SK-N-SH (cell line): Measurements from ENCODE around the gene RPL18. TPM values are rescaled to one million over a fixed set of nuclear protein-coding genes. Genes with fewer than 3 reads are reported as not detected.
A peak's percentile ranks its signal among the peaks of the same experiment; 100 is the strongest.

ENCODE experiments used
- CTCF ChIA-PET: fragments of 300-600, 350-600 bp; formaldehyde crosslinking; extraction: SDS; loops from one replicate; lab custom pipeline; 2021; lab: Yijun Ruan, JAX
- POLR2A ChIA-PET: fragments of 350-600 bp; sonication (Branson Sonifier 250); formaldehyde crosslinking; extraction: SDS; loops from one replicate; lab custom pipeline; 2020; ENCODE audit warnings: antibody characterized with exemption, inconsistent platforms; lab: Yijun Ruan, JAX
- DNase-seq: peaks from one replicate; pipeline ENCODE4 v3.0.0; 2012
- H2AFZ ChIP-seq: fragments of 200-600 bp; sonication (generic); 2 replicates; pipeline ENCODE4 v1.8.1; 2016; ENCODE audit warnings: antibody characterized with exemption, mild to moderate bottlenecking, low read depth
- H3F3A ChIP-seq: fragments of 200-600 bp; sonication (generic); replicated peaks from 2 replicates; pipeline ENCODE3; 2016; ENCODE audit warnings: antibody characterized with exemption, mild to moderate bottlenecking; ENCODE audit not compliant: insufficient read depth
- H3K27ac ChIP-seq, 2 experiments: fragments of 200-500 bp in 1 of 2; fragments of 200-600 bp in 1 of 2; sonication (Bioruptor generic) in 1 of 2; sonication (generic), shearing (Covaris generic) in 1 of 2; 2 replicates each; pipeline versions ENCODE4 v1.5.1 to v1.6.1; 2014 to 2016; ENCODE audit warnings: low read depth in 2 of 2, inconsistent platforms in 1 of 2, low read length in 1 of 2, mild to moderate bottlenecking in 1 of 2, mixed read lengths in 1 of 2
- H3K27me3 ChIP-seq: fragments of 200-600 bp; sonication (generic), shearing (Covaris generic); 2 replicates; pipeline ENCODE4 v1.6.1; 2016; ENCODE audit warnings: mixed run types; ENCODE audit not compliant: insufficient read depth
- H3K36me3 ChIP-seq, 2 experiments: fragments of 200-500 bp in 1 of 2; fragments of 200-600 bp in 1 of 2; sonication (Bioruptor generic) in 1 of 2; sonication (generic) in 1 of 2; replicated peaks in 1 of 2; 2 replicates each; pipeline versions ENCODE3 to v1.5.1; 2014 to 2016; ENCODE audit warnings: low read length in 1 of 2, mild to moderate bottlenecking in 1 of 2; ENCODE audit not compliant: insufficient read depth in 2 of 2, control insufficient read depth in 1 of 2
- H3K4me1 ChIP-seq, 2 experiments: fragments of 200-500 bp in 1 of 2; fragments of 200-600 bp in 1 of 2; sonication (Bioruptor generic) in 1 of 2; sonication (generic), shearing (Covaris generic) in 1 of 2; 2 replicates each; pipeline versions ENCODE4 v1.5.1 to v1.6.1; 2014 to 2016; ENCODE audit warnings: low read depth in 1 of 2, low read length in 1 of 2, mixed run types in 1 of 2; ENCODE audit not compliant: insufficient read depth in 2 of 2, control insufficient read depth in 1 of 2
- H3K4me2 ChIP-seq: fragments of 200-600 bp; sonication (generic), shearing (Covaris generic); 2 replicates; pipeline ENCODE4 v1.6.1; 2017; ENCODE audit warnings: mixed run types
- H3K4me3 ChIP-seq, 2 experiments: fragments of 200-500 bp in 1 of 2; fragments of 200-600 bp in 1 of 2; sonication (Bioruptor generic) in 1 of 2; sonication (generic), shearing (Covaris generic) in 1 of 2; 2 replicates each; pipeline versions ENCODE4 v1.5.1 to v1.8.1; 2014 to 2016; ENCODE audit warnings: low read depth in 2 of 2, inconsistent platforms in 1 of 2, low read length in 1 of 2, mild to moderate bottlenecking in 1 of 2, mixed read lengths in 1 of 2, moderate library complexity in 1 of 2
- H3K79me2 ChIP-seq: fragments of 200-600 bp; sonication (generic); 2 replicates; pipeline ENCODE4 v1.8.1; 2017; ENCODE audit warnings: mild to moderate bottlenecking; ENCODE audit not compliant: insufficient read depth
- H3K9ac ChIP-seq: fragments of 200-600 bp; sonication (generic); 2 replicates; pipeline ENCODE4 v1.6.1; 2017; ENCODE audit warnings: mixed run types
- H3K9me2 ChIP-seq: fragments of 200-600 bp; sonication (generic); 2 replicates; pipeline ENCODE4 v1.6.1; 2017; ENCODE audit warnings: mixed run types
- H3K9me3 ChIP-seq: fragments of 200-600 bp; sonication (generic); 2 replicates; pipeline ENCODE4 v1.6.1; 2017; ENCODE audit warnings: mixed run types, mild to moderate bottlenecking, moderate library complexity
- H4K20me1 ChIP-seq: fragments of 200-600 bp; sonication (generic); 2 replicates; pipeline ENCODE4 v1.6.1; 2017; ENCODE audit warnings: mild to moderate bottlenecking, mixed run types; ENCODE audit not compliant: insufficient read depth
- CHD2 ChIP-seq: fragments of 150-350 bp; IDR thresholded peaks from 2 replicates; pipeline ENCODE4 v1.6.1; 2018; ENCODE audit warnings: low read length; ENCODE audit not compliant: partially characterized antibody
- ELF1 ChIP-seq: IDR thresholded peaks from 2 replicates; pipeline ENCODE4 v1.4.0; 2012
- EZH2phosphoT487 ChIP-seq: fragments of 200-600 bp; sonication (generic); IDR thresholded peaks from 2 replicates; pipeline ENCODE4 v1.6.1; 2017; ENCODE audit warnings: low read depth, mixed run types, mild to moderate bottlenecking, antibody characterized with exemption, moderate library complexity, borderline replicate concordance
- FOXJ3 ChIP-seq: sonication (generic); formaldehyde crosslinking; IDR thresholded peaks from 2 replicates; pipeline ENCODE4 v1.5.1; 2020; ENCODE audit warnings: mild to moderate bottlenecking, missing genetic modification reagents
- GABPA ChIP-seq: IDR thresholded peaks from 2 replicates; pipeline ENCODE4 v1.4.0; 2012; ENCODE audit warnings: low read depth, mild to moderate bottlenecking
- GATA2 ChIP-seq: sonication (generic); formaldehyde crosslinking; IDR thresholded peaks from 2 replicates; pipeline ENCODE4 v1.5.0; 2020; ENCODE audit warnings: mild to moderate bottlenecking, missing genetic modification reagents
- MXI1 ChIP-seq: IDR thresholded peaks from 2 replicates; pipeline ENCODE4 v1.6.1; 2012; ENCODE audit warnings: mild to moderate bottlenecking, low read depth, low read length, improper control_type of control experiment
- NFIC ChIP-seq: IDR thresholded peaks from 2 replicates; pipeline ENCODE4 v1.4.0; 2012; ENCODE audit warnings: borderline replicate concordance
- RXRA ChIP-seq: IDR thresholded peaks from 2 replicates; pipeline ENCODE4 v1.4.0; 2012; ENCODE audit warnings: low read depth, mild to moderate bottlenecking, borderline replicate concordance
- TCF12 ChIP-seq: IDR thresholded peaks from 2 replicates; pipeline ENCODE4 v1.4.0; 2012
- YY1 ChIP-seq: IDR thresholded peaks from 2 replicates; pipeline ENCODE4 v1.4.0; 2012; ENCODE audit warnings: low read depth, mild to moderate bottlenecking
- WGBS: methylation state at CpG from one replicate; pipeline ENCODE4 v1.1.6; 2017; ENCODE audit warnings: low lambda C conversion rate; 5-methylcytosine and 5-hydroxymethylcytosine counted together
- polyA plus RNA-seq, 3 experiments: library from polyadenylated mRNA; depleted of rRNA; stranded (reverse); fragments of >200 nt; gene quantifications; 2 replicates each; pipeline ENCODE4 v1.2.3, GENCODE V29; 2012
- TF ChIP-seq, protein P1 (sequence below): IDR thresholded peaks from 2 replicates; pipeline ENCODE4 v1.6.1; 2012; ENCODE audit warnings: mild to moderate bottlenecking, low read depth, low read length, moderate library complexity
- TF ChIP-seq, protein P2 (sequence below): IDR thresholded peaks from 2 replicates; pipeline ENCODE4; 2012
- TF ChIP-seq, protein P3 (sequence below): IDR thresholded peaks from 2 replicates; pipeline ENCODE4 v1.4.0; 2012; ENCODE audit warnings: low read depth

The RPL18 gene
- polyA plus RNA-seq, 1 of the 3 experiments (the other 2 are of a cell fraction) = 2,225 TPM

GRCh38 chr19:48616491-48617056 lies 2.4 kb downstream of the RPL18 start:
- H3K27ac ChIP-seq = peak overlapping the region in 1 of 2 experiments; percentile 19; a peak in 1 of 4 replicates
- H3K9me3 ChIP-seq = no peaks in the 10 kb centered on the region
- H3K79me2 ChIP-seq = peaks cover 38% of the 10 kb centered on the region
- WGBS = 68% methylated on average over 7 of the region's 12 CpGs
- no peak for DNase-seq
- no peaks in the 10 kb centered on the region for H3K27me3 ChIP-seq
- H3K4me3 ChIP-seq = peak overlapping the region; percentile 93 to 99; a peak in 3 of 4 replicates
- peak overlapping the region; percentile 99; the same call in 1 of the 2 replicates for H3K9ac ChIP-seq
- H3F3A ChIP-seq = peaks cover 55% of the 10 kb centered on the region
- H2AFZ ChIP-seq = no peak overlapping the region
- H3K9me2 ChIP-seq = no peaks in the 10 kb centered on the region
- no peak for TF ChIP-seq FOXJ3 (CRISPR knock-in tag)
- no peak for TF ChIP-seq MXI1
- no peak for TF ChIP-seq EZH2phosphoT487
- TF ChIP-seq NFIC = no peak
- TF ChIP-seq CHD2 = no peak
- TF ChIP-seq, protein P1, sequence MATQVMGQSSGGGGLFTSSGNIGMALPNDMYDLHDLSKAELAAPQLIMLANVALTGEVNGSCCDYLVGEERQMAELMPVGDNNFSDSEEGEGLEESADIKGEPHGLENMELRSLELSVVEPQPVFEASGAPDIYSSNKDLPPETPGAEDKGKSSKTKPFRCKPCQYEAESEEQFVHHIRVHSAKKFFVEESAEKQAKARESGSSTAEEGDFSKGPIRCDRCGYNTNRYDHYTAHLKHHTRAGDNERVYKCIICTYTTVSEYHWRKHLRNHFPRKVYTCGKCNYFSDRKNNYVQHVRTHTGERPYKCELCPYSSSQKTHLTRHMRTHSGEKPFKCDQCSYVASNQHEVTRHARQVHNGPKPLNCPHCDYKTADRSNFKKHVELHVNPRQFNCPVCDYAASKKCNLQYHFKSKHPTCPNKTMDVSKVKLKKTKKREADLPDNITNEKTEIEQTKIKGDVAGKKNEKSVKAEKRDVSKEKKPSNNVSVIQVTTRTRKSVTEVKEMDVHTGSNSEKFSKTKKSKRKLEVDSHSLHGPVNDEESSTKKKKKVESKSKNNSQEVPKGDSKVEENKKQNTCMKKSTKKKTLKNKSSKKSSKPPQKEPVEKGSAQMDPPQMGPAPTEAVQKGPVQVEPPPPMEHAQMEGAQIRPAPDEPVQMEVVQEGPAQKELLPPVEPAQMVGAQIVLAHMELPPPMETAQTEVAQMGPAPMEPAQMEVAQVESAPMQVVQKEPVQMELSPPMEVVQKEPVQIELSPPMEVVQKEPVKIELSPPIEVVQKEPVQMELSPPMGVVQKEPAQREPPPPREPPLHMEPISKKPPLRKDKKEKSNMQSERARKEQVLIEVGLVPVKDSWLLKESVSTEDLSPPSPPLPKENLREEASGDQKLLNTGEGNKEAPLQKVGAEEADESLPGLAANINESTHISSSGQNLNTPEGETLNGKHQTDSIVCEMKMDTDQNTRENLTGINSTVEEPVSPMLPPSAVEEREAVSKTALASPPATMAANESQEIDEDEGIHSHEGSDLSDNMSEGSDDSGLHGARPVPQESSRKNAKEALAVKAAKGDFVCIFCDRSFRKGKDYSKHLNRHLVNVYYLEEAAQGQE = no peak
- TF ChIP-seq, protein P2, sequence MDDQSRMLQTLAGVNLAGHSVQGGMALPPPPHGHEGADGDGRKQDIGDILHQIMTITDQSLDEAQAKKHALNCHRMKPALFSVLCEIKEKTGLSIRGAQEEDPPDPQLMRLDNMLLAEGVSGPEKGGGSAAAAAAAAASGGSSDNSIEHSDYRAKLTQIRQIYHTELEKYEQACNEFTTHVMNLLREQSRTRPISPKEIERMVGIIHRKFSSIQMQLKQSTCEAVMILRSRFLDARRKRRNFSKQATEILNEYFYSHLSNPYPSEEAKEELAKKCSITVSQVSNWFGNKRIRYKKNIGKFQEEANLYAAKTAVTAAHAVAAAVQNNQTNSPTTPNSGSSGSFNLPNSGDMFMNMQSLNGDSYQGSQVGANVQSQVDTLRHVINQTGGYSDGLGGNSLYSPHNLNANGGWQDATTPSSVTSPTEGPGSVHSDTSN = no peak
- TF ChIP-seq YY1 = no peak
- TF ChIP-seq ELF1 = no peak
- TF ChIP-seq TCF12 = no peak
- TF ChIP-seq GABPA = no peak
- TF ChIP-seq, protein P3, sequence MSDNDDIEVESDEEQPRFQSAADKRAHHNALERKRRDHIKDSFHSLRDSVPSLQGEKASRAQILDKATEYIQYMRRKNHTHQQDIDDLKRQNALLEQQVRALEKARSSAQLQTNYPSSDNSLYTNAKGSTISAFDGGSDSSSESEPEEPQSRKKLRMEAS = no peak
- no peak for TF ChIP-seq RXRA
- no peak for TF ChIP-seq GATA2 (CRISPR knock-in tag)
- CTCF ChIA-PET = interaction anchor here (1.1 to 3.7 kb wide), 3 partner anchors 8 to 110 kb away, joined by 3 to 26 read pairs (median 12); no protein-coding TSS in a partner anchor
- peaks cover 32 to 33% of the 10 kb centered on the region in 2 experiments for H3K36me3 ChIP-seq
- peaks cover 39% of the 10 kb centered on the region for H4K20me1 ChIP-seq
- peaks cover 11 to 38% of the 10 kb centered on the region in 2 experiments; a peak in 3 of 4 replicates for H3K4me1 ChIP-seq
- peak overlapping the region; percentile 91 for H3K4me2 ChIP-seq
- POLR2A ChIA-PET = interaction anchor here (0.6 to 1.7 kb wide), 4 partner anchors 8 to 21 kb away, joined by 3 to 10 read pairs (median 4); no protein-coding TSS in a partner anchor
